GM23338 (cell line): Measurements from ENCODE around the gene DHRS7C. TPM values are rescaled to one million over a fixed set of nuclear protein-coding genes. Genes with fewer than 3 reads are reported as not detected.

Experiments used
- ATAC-seq: fragments of 200-7000 bp; cut with Tn5 transposase; 3 replicates; pipeline ENCODE4 v1.9.1; 2020
- DNase-seq: peaks from one replicate; pipeline ENCODE4 v3.0.0-alpha.2; 2015; ENCODE audit warnings: low spot score
- H2AFZ ChIP-seq: fragments of 200-600 bp; sonication (generic); 2 replicates; pipeline ENCODE4 v1.8.0; 2016; ENCODE audit warnings: antibody characterized with exemption, mild to moderate bottlenecking, moderate library complexity
- H3F3A ChIP-seq: fragments of 200-600 bp; sonication (generic); replicated peaks from 2 replicates; pipeline ENCODE4 v1.8.0; 2017; ENCODE audit warnings: antibody characterized with exemption, mixed run types, low read depth
- H3K27ac ChIP-seq: fragments of 200-600 bp; sonication (generic); 2 replicates; pipeline ENCODE4 v1.6.1; 2016; ENCODE audit warnings: low read depth
- H3K27me3 ChIP-seq: fragments of 200-600 bp; sonication (generic); 2 replicates; pipeline ENCODE4 v1.8.0; 2016; ENCODE audit warnings: mild to moderate bottlenecking, mixed run types, moderate library complexity; ENCODE audit not compliant: insufficient read depth
- H3K36me3 ChIP-seq: fragments of 200-600 bp; sonication (generic); 2 replicates; pipeline ENCODE4 v1.8.0; 2016; ENCODE audit warnings: mild to moderate bottlenecking; ENCODE audit not compliant: insufficient read depth
- H3K4me1 ChIP-seq: fragments of 200-600 bp; sonication (generic); 2 replicates; pipeline ENCODE4 v1.8.0; 2016; ENCODE audit warnings: mild to moderate bottlenecking, moderate library complexity; ENCODE audit not compliant: insufficient read depth
- H3K4me2 ChIP-seq: fragments of 200-600 bp; sonication (generic); 2 replicates; pipeline ENCODE4 v1.7.1; 2017; ENCODE audit warnings: mixed run types
- H3K4me3 ChIP-seq: fragments of 200-600 bp; sonication (generic); 2 replicates; pipeline ENCODE4 v1.6.1; 2016; ENCODE audit warnings: mixed run types
- H3K79me2 ChIP-seq: fragments of 200-600 bp; sonication (generic); replicated peaks from 2 replicates; pipeline ENCODE4 v1.8.0; 2017; ENCODE audit warnings: mild to moderate bottlenecking; ENCODE audit not compliant: insufficient read depth
- H3K9me2 ChIP-seq: fragments of 200-600 bp; sonication (generic); 2 replicates; pipeline ENCODE4 v1.8.0; 2017; ENCODE audit not compliant: insufficient read depth
- H4K20me1 ChIP-seq: fragments of 200-600 bp; sonication (generic); replicated peaks from 2 replicates; pipeline ENCODE4 v1.8.0; 2017; ENCODE audit warnings: mild to moderate bottlenecking; ENCODE audit not compliant: insufficient read depth
- H3K27ac Mint-ChIP-seq: 2 replicates; pipeline ENCODE4 v1.8.0; 2020; ENCODE audit warnings: inconsistent platforms, mild to moderate bottlenecking, moderate library complexity, mixed read lengths
- H3K27me3 Mint-ChIP-seq: 3 replicates; pipeline ENCODE4 v1.8.0; 2022; ENCODE audit warnings: low read depth, mild to moderate bottlenecking, moderate library complexity, mixed read lengths, inconsistent platforms; ENCODE audit not compliant: insufficient read depth, poor library complexity
- H3K36me3 Mint-ChIP-seq: 3 replicates; pipeline ENCODE4 v1.8.0; 2021; ENCODE audit warnings: low read depth, mild to moderate bottlenecking, inconsistent platforms, moderate library complexity, mixed read lengths
- H3K4me1 Mint-ChIP-seq: 3 replicates; pipeline ENCODE4 v1.8.0; 2020; ENCODE audit warnings: mild to moderate bottlenecking, inconsistent platforms, mixed read lengths
- H3K4me3 Mint-ChIP-seq: 3 replicates; pipeline ENCODE4 v1.8.0; 2021; ENCODE audit warnings: moderate library complexity, mild to moderate bottlenecking, inconsistent platforms, mixed read lengths
- H3K9me3 Mint-ChIP-seq: 3 replicates; pipeline ENCODE4 v1.8.0; 2020; ENCODE audit warnings: moderate library complexity, mild to moderate bottlenecking, inconsistent platforms, mixed read lengths
- CREB1 ChIP-seq: fragments of 250-450 bp; sonication (Bioruptor Pico); IDR thresholded peaks from 2 replicates; pipeline ENCODE4 v1.5.0; 2020; ENCODE audit warnings: low read depth, mild to moderate bottlenecking, moderate library complexity
- CTCF ChIP-seq, 2 experiments: fragments of 200-600 bp in 1 of 2; sonication (generic) in 1 of 2; conservative IDR thresholded peaks; 2 replicates each; pipeline versions ENCODE4 v1.5.1 to v1.6.1; 2016 to 2017; ENCODE audit warnings: antibody characterized with exemption in 2 of 2, low read depth in 2 of 2, mild to moderate bottlenecking in 2 of 2, moderate library complexity in 1 of 2
- ETS1 ChIP-seq: IDR thresholded peaks from 2 replicates; pipeline ENCODE4 v1.6.1; 2016; ENCODE audit warnings: antibody characterized with exemption
- EZH2 ChIP-seq: fragments of 200-600 bp; sonication (generic); IDR thresholded peaks from one replicate; pipeline ENCODE4 v1.8.0; 2017; ENCODE audit warnings: antibody characterized with exemption, mild to moderate bottlenecking, low read depth; ENCODE audit not compliant: unreplicated experiment
- EZH2phosphoT487 ChIP-seq: fragments of 200-600 bp; sonication (generic); IDR thresholded peaks from one replicate; pipeline ENCODE4 v1.8.1; 2018; ENCODE audit warnings: antibody characterized with exemption; ENCODE audit not compliant: unreplicated experiment
- JUNB ChIP-seq: IDR thresholded peaks from one replicate; pipeline ENCODE4 v1.6.1; 2016; ENCODE audit warnings: antibody characterized with exemption; ENCODE audit not compliant: unreplicated experiment
- NANOG ChIP-seq: IDR thresholded peaks from 2 replicates; pipeline ENCODE4 v1.6.1; 2016; ENCODE audit warnings: antibody characterized with exemption, borderline replicate concordance
- POLR2AphosphoS5 ChIP-seq: IDR thresholded peaks from 2 replicates; pipeline ENCODE4 v1.6.1; 2016; ENCODE audit warnings: antibody characterized with exemption, low read depth
- REST ChIP-seq: IDR thresholded peaks from one replicate; pipeline ENCODE4 v1.6.1; 2018; ENCODE audit warnings: antibody characterized with exemption; ENCODE audit not compliant: unreplicated experiment
- STAT1 ChIP-seq: IDR thresholded peaks from one replicate; pipeline ENCODE4 v1.6.1; 2016; ENCODE audit warnings: antibody characterized with exemption; ENCODE audit not compliant: unreplicated experiment
- ZNF114 ChIP-seq: fragments of 250-450 bp; sonication (Bioruptor Pico); IDR thresholded peaks from 2 replicates; pipeline ENCODE4 v1.5.0; 2020; ENCODE audit warnings: mild to moderate bottlenecking, moderate library complexity
- ZNF331 ChIP-seq: fragments of 250-450 bp; sonication (Bioruptor Pico); IDR thresholded peaks from 2 replicates; pipeline ENCODE4 v1.5.0; 2020; ENCODE audit warnings: low read depth, mild to moderate bottlenecking, moderate library complexity
- ZNF462 ChIP-seq: fragments of 250-450 bp; sonication (Bioruptor Pico); IDR thresholded peaks from 2 replicates; pipeline ENCODE4 v1.5.0; 2020; ENCODE audit warnings: mild to moderate bottlenecking, moderate library complexity
- polyA plus RNA-seq: library from polyadenylated mRNA; unstranded; fragments of >200 nt; fragmentation: Nextera tagmentation; extraction: Ambion mirVana; gene quantifications from 2 replicates; pipeline ENCODE4 v1.2.1, GENCODE V29; 2016
- total RNA-seq: library from RNA; depleted of rRNA; stranded (reverse); fragments of >200 nt; shearing (Covaris generic); gene quantifications from 2 replicates; pipeline ENCODE4 v1.2.3, GENCODE V29; 2014

The DHRS7C gene
- total and polyA plus RNA-seq, 2 experiments from 2014 or later, result not detected

DNA sequence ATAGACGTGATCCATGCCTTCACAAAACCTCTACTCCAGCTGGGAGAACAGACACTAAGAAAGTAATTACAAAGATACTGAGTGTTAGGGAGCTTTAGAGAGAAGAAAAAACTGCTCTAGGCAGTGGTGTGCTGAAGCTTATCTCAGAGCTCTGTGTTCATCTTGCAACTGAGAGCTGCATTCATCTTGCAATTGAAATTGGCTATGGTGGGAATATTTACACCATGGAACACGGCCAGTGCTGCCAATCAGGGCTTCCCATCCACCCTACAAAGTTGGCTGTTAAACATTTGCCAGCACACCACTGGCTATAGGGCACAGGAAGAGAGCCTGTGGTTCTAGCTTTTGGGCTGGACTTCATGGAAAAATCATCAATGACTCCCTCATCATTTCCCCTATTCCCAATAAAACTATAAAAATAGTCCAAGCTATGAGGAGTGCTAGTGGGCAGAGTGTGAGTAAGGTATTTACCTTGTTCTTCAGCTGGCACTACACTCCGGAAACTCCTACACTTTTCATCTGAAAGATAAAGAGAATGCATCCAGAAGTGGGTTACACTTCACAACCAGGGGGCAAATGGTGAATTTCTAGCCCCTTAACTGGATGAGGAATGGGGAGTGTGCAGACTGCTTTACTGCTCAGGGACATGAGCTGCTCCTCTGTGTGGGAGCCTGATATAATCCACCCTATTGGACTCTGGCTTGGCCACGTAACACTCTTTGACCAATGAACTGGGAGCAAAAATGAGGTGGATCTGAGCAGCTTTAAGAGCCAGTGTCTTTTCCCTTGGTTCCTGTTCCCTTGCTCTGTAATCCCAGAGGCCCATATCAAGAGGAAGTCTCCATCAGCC lies 18.9 kb upstream of the DHRS7C start:
- H2AFZ ChIP-seq, result no peak overlapping the region

More for the DNA sequence above, 18.9 kb upstream of the DHRS7C start:
- Histone ChIP-seq H4K20me1 (no peaks in the 10 kb centered on the region), H3K9me2 (0 out of 2 replicates have a peak, but pooled peaks cover 6% of the 10 kb centered on the region), H3K27me3 (no peaks in the 10 kb centered on the region), H3K79me2 (no peaks in the 10 kb centered on the region), H3K36me3 (no peaks in the 10 kb centered on the region), H3K27ac (no peak overlapping the region), H3F3A (no peaks in the 10 kb centered on the region), H3K4me1 (no peaks in the 10 kb centered on the region), H3K4me2 (no peak overlapping the region), H3K4me3 (no peak overlapping the region)
- Mint-ChIP-seq H3K27ac (no peak overlapping the region), H3K4me3 (no peak overlapping the region), H3K36me3 (no peaks in the 10 kb centered on the region), H3K4me1 (no peaks in the 10 kb centered on the region), H3K9me3 (peaks cover 4% of the 10 kb centered on the region), H3K27me3 (peaks cover 5% of the 10 kb centered on the region)
- no peak for ATAC-seq
- no peak for DNase-seq
- no peak for TF ChIP-seq ZNF114
- TF ChIP-seq EZH2, result no peak
- TF ChIP-seq ZNF331, result no peak
- TF ChIP-seq CREB1 (CRISPR knock-in tag), result no peak
- TF ChIP-seq NANOG, result no peak
- TF ChIP-seq CTCF (conservative IDR thresholded peaks at IDR 0.05; ENCODE audit: low read depth in 2 of 2), result no peak
- no peak for TF ChIP-seq STAT1
- TF ChIP-seq EZH2phosphoT487, result no peak
- TF ChIP-seq REST, result no peak
- TF ChIP-seq ZNF462 (CRISPR knock-in tag), result no peak
- TF ChIP-seq POLR2AphosphoS5, result no peak
- TF ChIP-seq JUNB, result no peak
- no peak for TF ChIP-seq ETS1
